Mesenchymal stem cell (in vitro differentiated cells and primary cell): ENCODE data around the gene PLEKHG4B. TPM values are rescaled to one million over a fixed set of nuclear protein-coding genes. Genes with fewer than 3 reads are reported as not detected.
"Not testable (repeated sequence)": the region's sequence is repeated elsewhere in the genome, so short reads cannot be mapped to it uniquely, and the experiment has no call there.

Experiments used
- DNase-seq: peaks from one replicate; pipeline ENCODE4 v3.0.0-alpha.2; 2013
- H2AFZ ChIP-seq: one replicate; pipeline ENCODE4 v1.6.1; 2013; ENCODE audit warnings: low read depth, mild to moderate bottlenecking, control low read depth, inconsistent platforms, low read length, moderate library complexity
- H2AK5ac ChIP-seq: 2 replicates; pipeline ENCODE4 v1.6.1; 2013; ENCODE audit warnings: low read length, moderate library complexity, mild to moderate bottlenecking, inconsistent platforms; ENCODE audit not compliant: severe bottlenecking
- H2BK120ac ChIP-seq: one replicate; pipeline ENCODE4 v1.6.1; 2013; ENCODE audit warnings: low read depth, mild to moderate bottlenecking, inconsistent platforms, low read length, moderate library complexity
- H2BK12ac ChIP-seq, 2 experiments: one replicate each; pipeline ENCODE4 v1.6.1; 2013; ENCODE audit warnings: inconsistent platforms in 2 of 2, low read length in 2 of 2, mild to moderate bottlenecking in 2 of 2, moderate library complexity in 2 of 2, control low read depth in 1 of 2
- H2BK15ac ChIP-seq: one replicate; pipeline ENCODE4 v1.6.1; 2013; ENCODE audit warnings: mild to moderate bottlenecking, low read depth, inconsistent platforms; ENCODE audit not compliant: poor library complexity, severe bottlenecking
- H2BK5ac ChIP-seq: 2 replicates; pipeline ENCODE4 v1.6.1; 2013; ENCODE audit warnings: low read depth, mild to moderate bottlenecking, low read length, control low read depth, inconsistent platforms; ENCODE audit not compliant: poor library complexity, severe bottlenecking
- H3K14ac ChIP-seq, 2 experiments: one replicate each; pipeline ENCODE4 v1.6.1; 2013; ENCODE audit warnings: inconsistent platforms in 2 of 2, low read length in 2 of 2, control low read depth in 1 of 2, mild to moderate bottlenecking in 1 of 2, moderate library complexity in 1 of 2
- H3K18ac ChIP-seq, 2 experiments: one replicate each; pipeline ENCODE4 v1.6.1; 2013; ENCODE audit warnings: inconsistent platforms in 2 of 2, low read length in 2 of 2, control low read depth in 1 of 2, low read depth in 1 of 2, mild to moderate bottlenecking in 1 of 2
- H3K23ac ChIP-seq, 2 experiments: one replicate each; pipeline ENCODE4 v1.6.1; 2013; ENCODE audit warnings: inconsistent platforms in 2 of 2, low read length in 2 of 2, mild to moderate bottlenecking in 2 of 2, moderate library complexity in 2 of 2, control low read depth in 1 of 2
- H3K27ac ChIP-seq: 2 replicates; pipeline ENCODE4 v1.5.1; 2013; ENCODE audit warnings: mild to moderate bottlenecking, moderate library complexity, low read length, control low read depth, inconsistent platforms; ENCODE audit not compliant: poor library complexity, severe bottlenecking
- H3K27me3 ChIP-seq, 2 experiments: 2 replicates each; pipeline versions ENCODE4 v1.6.1 to v1.7.0; 2013; ENCODE audit warnings: low read length in 2 of 2, mild to moderate bottlenecking in 2 of 2, moderate library complexity in 2 of 2, control low read depth in 1 of 2, inconsistent platforms in 1 of 2; ENCODE audit not compliant: control insufficient read depth in 1 of 2, insufficient read depth in 1 of 2
- H3K36me3 ChIP-seq, 2 experiments: 2 replicates each; pipeline versions ENCODE4 v1.6.1 to v1.7.0; 2013; ENCODE audit warnings: low read length in 2 of 2, control low read depth in 1 of 2, inconsistent platforms in 1 of 2, low read depth in 1 of 2, mild to moderate bottlenecking in 1 of 2; ENCODE audit not compliant: insufficient read depth in 2 of 2, control insufficient read depth in 1 of 2
- H3K4ac ChIP-seq, 2 experiments: one replicate each; pipeline ENCODE4 v1.6.1; 2013; ENCODE audit warnings: inconsistent platforms in 2 of 2, low read length in 2 of 2, mild to moderate bottlenecking in 2 of 2, moderate library complexity in 2 of 2, control low read depth in 1 of 2, low read depth in 1 of 2
- H3K4me1 ChIP-seq: 2 replicates; pipeline ENCODE4 v1.6.1; 2013; ENCODE audit warnings: low read depth, low read length, control low read depth; ENCODE audit not compliant: control insufficient read depth, insufficient read depth
- H3K4me2 ChIP-seq: 2 replicates; pipeline ENCODE4 v1.6.1; 2013; ENCODE audit warnings: low read length, mild to moderate bottlenecking, inconsistent platforms; ENCODE audit not compliant: poor library complexity, severe bottlenecking
- H3K4me3 ChIP-seq, 2 experiments: 2 replicates each; pipeline versions ENCODE4 v1.5.1 to v1.7.0; 2013; ENCODE audit warnings: low read length in 2 of 2, mild to moderate bottlenecking in 2 of 2, control low read depth in 1 of 2, low read depth in 1 of 2; ENCODE audit not compliant: insufficient read depth in 1 of 2
- H3K79me1 ChIP-seq: replicated peaks from 2 replicates; pipeline ENCODE4 v1.6.1; 2013; ENCODE audit warnings: mild to moderate bottlenecking, control low read depth, low read length, inconsistent platforms; ENCODE audit not compliant: poor library complexity, severe bottlenecking
- H3K9ac ChIP-seq: 2 replicates; pipeline ENCODE4 v1.7.0; 2013; ENCODE audit warnings: mild to moderate bottlenecking, low read length, moderate library complexity
- H3K9me3 ChIP-seq: 2 replicates; pipeline ENCODE4 v1.7.0; 2013; ENCODE audit warnings: mild to moderate bottlenecking, low read length; ENCODE audit not compliant: control insufficient read depth
- H4K8ac ChIP-seq: one replicate; pipeline ENCODE4 v1.6.1; 2013; ENCODE audit warnings: inconsistent platforms, mild to moderate bottlenecking, low read length, moderate library complexity
- H4K91ac ChIP-seq: one replicate; pipeline ENCODE4 v1.6.1; 2013; ENCODE audit warnings: mild to moderate bottlenecking, low read length, inconsistent platforms
- WGBS: methylation state at CpG from one replicate; pipeline ENCODE4 v1.1.7; 2013; ENCODE audit warnings: mixed read lengths; 5-methylcytosine and 5-hydroxymethylcytosine counted together
- small RNA-seq: library from polyadenylated mRNA; stranded (forward); fragments of <200 nt; extraction: miRNeasy Mini kit (QIAGEN cat#:217004); gene quantifications from one replicate; pipeline ENCODE3, GENCODE V24; 2013; ENCODE audit warnings: low read depth

PLEKHG4B gene

DNA sequence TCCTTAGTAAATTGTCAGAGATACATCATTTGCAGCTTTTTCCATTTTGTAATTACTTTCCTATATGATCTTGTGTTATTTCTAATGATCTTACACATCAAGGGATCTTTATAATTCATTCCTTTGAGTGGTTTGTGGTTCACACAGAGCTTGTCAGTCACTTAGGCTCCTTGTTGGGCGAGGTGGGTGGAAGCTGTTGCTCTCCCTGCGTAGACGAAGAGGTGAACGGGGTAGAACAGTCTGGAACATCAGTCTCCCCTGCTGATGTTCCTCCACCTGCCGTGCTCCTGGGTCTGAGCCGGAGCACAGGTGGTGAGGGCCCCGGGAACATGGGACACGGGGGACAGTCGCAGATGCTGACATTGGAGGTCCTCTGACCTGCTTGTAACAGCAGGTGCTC lies 143.6 kb downstream of the PLEKHG4B start:
- not testable (repeated sequence) for H4K91ac ChIP-seq, H2AFZ ChIP-seq, DNase-seq, H3K14ac ChIP-seq, H2BK120ac ChIP-seq, H3K4me1 ChIP-seq, H3K27ac ChIP-seq, H3K18ac ChIP-seq, H3K9ac ChIP-seq, H2BK12ac ChIP-seq, H2AK5ac ChIP-seq, H3K23ac ChIP-seq, H2BK15ac ChIP-seq, H3K4me3 ChIP-seq, H3K27me3 ChIP-seq, H3K9me3 ChIP-seq, H2BK5ac ChIP-seq, H4K8ac ChIP-seq, H3K4me2 ChIP-seq, H3K4ac ChIP-seq
- Histone ChIP-seq H3K36me3 (peaks cover 58 to 76% of the 10 kb centered on the region in 2 experiments), H3K79me1 (peaks cover 12% of the 10 kb centered on the region)
- WGBS, result 93% methylated on average over 2 of the region's 9 CpGs

DNA sequence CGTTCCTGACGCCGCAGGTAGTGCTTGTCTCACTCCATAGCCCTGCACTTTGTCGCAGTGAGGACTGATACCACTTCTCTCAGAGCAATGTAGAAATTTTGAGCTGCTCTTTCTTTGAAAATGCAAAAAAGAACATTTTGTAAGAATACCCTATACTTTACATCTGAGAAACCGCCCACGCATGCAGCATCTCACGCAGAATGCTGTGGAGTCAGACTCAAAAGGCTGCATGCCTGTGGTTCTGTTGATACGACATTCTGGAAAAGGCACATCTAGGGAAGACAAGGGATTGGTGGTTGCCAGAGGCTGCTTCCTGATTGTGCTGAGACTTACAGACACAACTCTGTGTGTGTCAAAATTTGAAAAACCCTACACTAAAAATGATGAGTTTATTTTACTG lies 146.0 kb downstream of the PLEKHG4B start:
- H3K27ac ChIP-seq, H4K8ac ChIP-seq, H4K91ac ChIP-seq, H3K4ac ChIP-seq, H3K18ac ChIP-seq, H2BK15ac ChIP-seq, H2AFZ ChIP-seq, DNase-seq, H3K14ac ChIP-seq, H2AK5ac ChIP-seq, H3K4me3 ChIP-seq, H3K4me2 ChIP-seq, H2BK120ac ChIP-seq, H3K23ac ChIP-seq, H2BK12ac ChIP-seq, H2BK5ac ChIP-seq, H3K9ac ChIP-seq, H3K27me3 ChIP-seq, H3K9me3 ChIP-seq, H3K4me1 ChIP-seq: not testable (repeated sequence)
- Histone ChIP-seq H3K36me3 (peaks cover 54 to 76% of the 10 kb centered on the region in 2 experiments), H3K79me1 (peaks cover 10% of the 10 kb centered on the region)
- 100% methylated on average over 5 of the region's 8 CpGs for WGBS

Small RNA genes lying within 50 kb of the gene (small RNA-seq; reads per million reads assigned to genes)
- not detected for gene RF00019
